ENCODE results near the gene DYDC1. TPM values are rescaled to one million over a fixed set of nuclear protein-coding genes. Genes with fewer than 3 reads are reported as not detected.

The DYDC1 gene
- total and polyA plus RNA-seq, 2 of the 13 experiments (the other 11 are each of a cell fraction or from before 2014, with no cell fraction given), result not detected

- in situ Hi-C loops (cut with HindIII; ENCODE audit: extremely low pct_ligation_motif_present, low pct_unique_long_range_greater_than_20kb) (no loop called here), intact Hi-C loops (cut with micrococcal nuclease; ENCODE audit: unreplicated experiment) (no loop called here)
- CTCF ChIA-PET (ENCODE audit: low intra/inter-chr PET ratio, low total read pairs), result no interaction called here
- no TSS peak for BruUV-seq (replicated peaks)
- Histone ChIP-seq H4K20me1 (ENCODE audit: insufficient read depth, low read length) (no peaks in the 10 kb centered on the region), H3K36me3 (replicated peaks in 1 of 2; ENCODE audit: control insufficient read depth in 1 of 2, insufficient read depth in 2 of 2, low read length in 2 of 2) (no peaks in the 10 kb centered on the region), H3K4me2 (ENCODE audit: low read depth, low read length) (peak overlapping the region; percentile 48), H2AFZ (ENCODE audit: low read length) (no peak overlapping the region), H3K4me1 (ENCODE audit: insufficient read depth, low read length) (peaks cover 63% of the 10 kb centered on the region), H3K4me3 (replicated peaks in 1 of 3; ENCODE audit: insufficient read depth in 1 of 3, low read depth in 2 of 3, low read length in 3 of 3) (peak overlapping the region in 1 of 3 experiments; percentile 6; a peak in 1 of 6 replicates), H3K9ac (ENCODE audit: insufficient read depth, low read depth, low read length) (no peak overlapping the region), H3K27ac (ENCODE audit: extremely low read length, insufficient read depth, low read length) (peak overlapping the region; percentile 61), H3K9me3 (ENCODE audit: low read length) (no peaks in the 10 kb centered on the region), H3K79me2 (ENCODE audit: insufficient read depth, low read length) (peaks cover 18% of the 10 kb centered on the region), H3K27me3 (ENCODE audit: control insufficient read depth in 1 of 2, insufficient read depth in 2 of 2, low read length in 2 of 2) (no peaks in the 10 kb centered on the region; a peak in 1 of 5 replicates)
- peak; percentile 84 for FAIRE-seq
- DNase-seq (ENCODE audit: low spot score), result peak; percentile 65
- 30% methylated on average over 3 of the region's 6 CpGs for whole genome bisulfite sequencing (ENCODE audit: low lambda C conversion rate)
- POLR2A ChIA-PET, result interaction anchor here (0.7 to 2.5 kb wide), 2 partner anchors 11 to 31 kb away, joined by 3 to 11 read pairs; no protein-coding TSS in a partner anchor
- ATAC-seq, result peak; percentile 41
- TF ChIP-seq ZNF441 (CRISPR knock-in tag; IDR thresholded peaks at IDR 0.05; ENCODE audit: borderline replicate concordance) (0 out of 2 replicates have a peak, but pooled peaks have one; percentile 9), ZMYM2 (CRISPR knock-in tag; IDR thresholded peaks at IDR 0.05) (peak; percentile 36; the same call in 1 of the 2 replicates), EP300 (IDR thresholded peaks at IDR 0.05; ENCODE audit: low read depth in 2 of 2, low read length in 2 of 2) (peak in 1 of 2 experiments; percentile 66; a peak in 2 of 4 replicates), EP300 (CRISPR knock-in tag; IDR thresholded peaks at IDR 0.05; ENCODE audit: borderline replicate concordance) (no peak), BRCA1 (CRISPR knock-in tag; IDR thresholded peaks at IDR 0.05) (no peak), DNMT1 (CRISPR knock-in tag; IDR thresholded peaks at IDR 0.05) (no peak), TMF1 (CRISPR knock-in tag; IDR thresholded peaks at IDR 0.05; ENCODE audit: low read depth) (no peak), ZNF609 (CRISPR knock-in tag; IDR thresholded peaks at IDR 0.05; ENCODE audit: borderline replicate concordance) (peak; percentile 49; the same call in 1 of the 2 replicates), SKI (IDR thresholded peaks at IDR 0.05; ENCODE audit: partially characterized antibody) (peak; percentile 23), ERF (CRISPR knock-in tag; IDR thresholded peaks at IDR 0.05) (0 out of 2 replicates have a peak, but pooled peaks have one; percentile 20), ARID3A (IDR thresholded peaks at IDR 0.05; ENCODE audit: low read depth, low read length) (0 out of 2 replicates have a peak, but pooled peaks have one; percentile 26), ZNF576 (CRISPR knock-in tag; IDR thresholded peaks at IDR 0.05) (no peak), THRA (CRISPR knock-in tag; IDR thresholded peaks at IDR 0.05; ENCODE audit: borderline replicate concordance) (peak; percentile 36; the same call in 1 of the 2 replicates), NCOA2 (CRISPR knock-in tag; IDR thresholded peaks at IDR 0.05) (peak; percentile 57; the same call in 1 of the 2 replicates), ZBTB38 (CRISPR knock-in tag; IDR thresholded peaks at IDR 0.05) (0 out of 2 replicates have a peak, but pooled peaks have one; percentile 29), ZNF496 (CRISPR knock-in tag; IDR thresholded peaks at IDR 0.05; ENCODE audit: insufficient replicate concordance) (no peak)
Measured at GRCh38 chr10:80292607-80293239, 63.8 kb downstream of the DYDC1 start.

All from HepG2 (cell line).